IPS DF 6.9 (cell line): Measurements from ENCODE around the gene TTLL9.
A peak's percentile ranks its signal among the peaks of the same experiment; 100 is the strongest.

Experiments
- DNase-seq: peaks from one replicate; pipeline ENCODE4 v3.0.0-alpha.2; 2013; ENCODE audit warnings: low read depth, low spot score
- H3K27ac ChIP-seq: one replicate; pipeline ENCODE4 v1.5.1; 2013; ENCODE audit warnings: low read length, control low read depth
- H3K27me3 ChIP-seq: 2 replicates; pipeline ENCODE4 v1.6.1; 2013; ENCODE audit warnings: mild to moderate bottlenecking, low read length; ENCODE audit not compliant: control insufficient read depth, insufficient read depth
- H3K36me3 ChIP-seq: 2 replicates; pipeline ENCODE4 v1.6.1; 2013; ENCODE audit warnings: low read length; ENCODE audit not compliant: control insufficient read depth, insufficient read depth
- H3K4me1 ChIP-seq: 2 replicates; pipeline ENCODE4 v1.6.1; 2013; ENCODE audit warnings: low read length; ENCODE audit not compliant: control insufficient read depth, insufficient read depth
- H3K4me3 ChIP-seq: 2 replicates; pipeline ENCODE4 v1.5.1; 2013; ENCODE audit warnings: mild to moderate bottlenecking, low read length
- H3K9me3 ChIP-seq: 2 replicates; pipeline ENCODE4 v1.6.1; 2013; ENCODE audit warnings: low read length, inconsistent platforms; ENCODE audit not compliant: control insufficient read depth, insufficient read depth
- WGBS: extraction: QIAGEN DNeasy Blood & Tissue Kit; methylation state at CpG from one replicate; pipeline ENCODE4 v1.1.7; 2013; ENCODE audit warnings: mixed read lengths, missing lambda C conversion rate; ENCODE audit not compliant: insufficient read length, insufficient coverage; 5-methylcytosine and 5-hydroxymethylcytosine counted together

Gene TTLL9

DNA sequence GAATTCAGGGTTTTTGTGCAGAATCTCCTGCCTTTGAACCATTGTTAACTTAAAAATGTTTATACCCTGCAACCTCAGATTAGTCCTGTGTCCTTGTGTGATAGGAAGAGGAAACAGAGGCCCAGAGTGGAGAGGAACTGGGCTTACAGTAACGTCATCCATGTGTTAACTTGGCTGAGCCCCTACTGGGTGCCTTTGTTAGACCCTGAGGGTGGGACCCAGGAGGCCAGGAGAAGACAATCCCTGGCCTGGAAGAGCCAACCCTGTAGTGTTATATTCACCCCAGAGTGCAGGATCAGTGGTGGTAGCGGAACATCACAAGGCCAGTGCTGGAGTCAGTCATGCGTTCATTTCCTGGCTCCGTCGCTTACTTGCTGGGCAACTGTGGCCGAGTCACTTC, 40.7 kb upstream of the TTLL9 start:
- no peaks in the 10 kb centered on the region for H3K36me3 ChIP-seq
- H3K27me3 ChIP-seq = no peaks in the 10 kb centered on the region
- H3K27ac ChIP-seq = no peak overlapping the region
- H3K9me3 ChIP-seq = no peaks in the 10 kb centered on the region
- DNase-seq = no peak
- H3K4me3 ChIP-seq = no peak overlapping the region
- no CpG with 5 or more reads among the region's 6 CpGs for WGBS
- peaks cover 3% of the 10 kb centered on the region; the same call in 1 of the 2 replicates for H3K4me1 ChIP-seq

DNA sequence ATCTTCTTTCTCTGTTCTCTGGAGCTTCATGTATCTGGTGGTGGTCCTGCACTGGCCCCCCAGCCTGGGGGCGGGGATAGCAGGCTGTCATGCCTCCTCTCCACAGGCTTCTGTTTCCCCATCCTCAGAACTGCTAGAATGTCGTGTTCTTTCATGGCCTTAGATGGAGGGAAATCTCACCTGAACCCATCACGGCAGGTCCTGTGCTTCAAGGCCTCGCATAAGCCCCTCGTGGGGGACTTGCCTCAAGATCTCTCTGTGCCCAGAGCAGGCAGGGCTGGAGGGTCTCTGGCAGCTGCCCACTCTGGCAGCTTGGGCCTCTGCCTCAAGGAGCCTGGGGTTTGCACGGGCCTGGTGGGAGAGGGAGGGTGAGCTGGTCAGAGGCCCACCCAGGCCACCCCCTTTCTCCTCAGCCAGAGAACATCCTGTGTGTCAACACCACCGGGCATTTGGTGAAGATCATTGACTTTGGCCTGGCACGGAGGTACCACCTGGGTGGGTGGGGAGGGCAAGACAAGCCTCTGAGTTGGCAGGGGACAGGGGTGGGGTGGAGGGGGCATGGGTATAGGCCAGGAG, 39.9 kb upstream of the TTLL9 start:
- no CpG with 5 or more reads among the region's 8 CpGs for WGBS
- Histone ChIP-seq H3K9me3 (no peaks in the 10 kb centered on the region), H3K27ac (no peak overlapping the region), H3K4me1 (peaks cover 3% of the 10 kb centered on the region; the same call in 1 of the 2 replicates), H3K4me3 (no peak overlapping the region), H3K27me3 (no peaks in the 10 kb centered on the region), H3K36me3 (no peaks in the 10 kb centered on the region)
- no peak for DNase-seq

DNA sequence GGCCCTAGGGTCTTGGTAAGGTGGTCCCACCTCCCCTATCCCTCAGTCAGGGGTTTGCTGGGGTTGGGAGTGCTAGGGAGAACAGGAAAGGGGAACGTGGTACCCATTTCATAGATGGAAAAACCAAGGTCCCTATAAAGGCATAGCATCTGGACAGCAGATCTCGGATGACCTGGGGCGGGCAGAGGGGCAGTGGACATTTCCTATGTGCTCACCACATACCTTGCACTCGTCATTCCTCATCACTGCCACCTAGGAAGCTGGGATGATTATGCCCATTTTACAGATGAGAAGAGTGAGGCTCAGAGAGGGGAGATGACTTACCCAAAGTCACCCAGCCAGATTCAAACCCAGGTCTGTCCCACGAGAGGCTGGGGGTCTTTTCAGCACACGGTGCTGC, 39.2 kb upstream of the TTLL9 start:
- H3K36me3 ChIP-seq = no peaks in the 10 kb centered on the region
- no peak overlapping the region for H3K27ac ChIP-seq
- H3K4me3 ChIP-seq = no peak overlapping the region
- peaks cover 3% of the 10 kb centered on the region; the same call in 1 of the 2 replicates for H3K4me1 ChIP-seq
- no peaks in the 10 kb centered on the region for H3K9me3 ChIP-seq
- WGBS = no CpG with 5 or more reads among the region's 6 CpGs
- no peaks in the 10 kb centered on the region for H3K27me3 ChIP-seq
- DNase-seq = no peak

DNA sequence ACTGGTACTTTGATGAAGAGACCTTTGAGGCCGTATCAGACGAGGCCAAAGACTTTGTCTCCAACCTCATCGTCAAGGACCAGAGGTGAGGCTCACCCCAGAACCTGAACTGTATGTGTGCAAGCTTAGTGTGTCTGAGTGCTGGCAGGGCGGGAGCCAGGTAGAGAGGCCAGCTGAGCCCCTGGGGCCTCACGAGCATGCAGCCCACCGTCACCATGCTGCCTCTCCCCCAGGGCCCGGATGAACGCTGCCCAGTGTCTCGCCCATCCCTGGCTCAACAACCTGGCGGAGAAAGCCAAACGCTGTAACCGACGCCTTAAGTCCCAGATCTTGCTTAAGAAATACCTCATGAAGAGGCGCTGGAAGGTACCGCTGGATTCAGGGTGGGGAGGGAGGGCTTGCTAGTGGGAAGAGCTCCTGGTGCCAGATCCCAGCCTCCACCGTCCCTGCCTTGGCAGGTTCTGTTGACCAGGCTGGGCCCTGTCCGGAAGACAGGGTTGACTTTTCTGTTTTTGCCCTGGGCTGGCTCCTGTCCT, 38.6 kb upstream of the TTLL9 start:
- Histone ChIP-seq H3K36me3 (no peaks in the 10 kb centered on the region), H3K4me1 (peaks cover 3% of the 10 kb centered on the region; the same call in 1 of the 2 replicates), H3K27me3 (no peaks in the 10 kb centered on the region), H3K27ac (no peak overlapping the region), H3K4me3 (no peak overlapping the region), H3K9me3 (no peaks in the 10 kb centered on the region)
- DNase-seq = no peak
- no CpG with 5 or more reads among the region's 17 CpGs for WGBS

DNA sequence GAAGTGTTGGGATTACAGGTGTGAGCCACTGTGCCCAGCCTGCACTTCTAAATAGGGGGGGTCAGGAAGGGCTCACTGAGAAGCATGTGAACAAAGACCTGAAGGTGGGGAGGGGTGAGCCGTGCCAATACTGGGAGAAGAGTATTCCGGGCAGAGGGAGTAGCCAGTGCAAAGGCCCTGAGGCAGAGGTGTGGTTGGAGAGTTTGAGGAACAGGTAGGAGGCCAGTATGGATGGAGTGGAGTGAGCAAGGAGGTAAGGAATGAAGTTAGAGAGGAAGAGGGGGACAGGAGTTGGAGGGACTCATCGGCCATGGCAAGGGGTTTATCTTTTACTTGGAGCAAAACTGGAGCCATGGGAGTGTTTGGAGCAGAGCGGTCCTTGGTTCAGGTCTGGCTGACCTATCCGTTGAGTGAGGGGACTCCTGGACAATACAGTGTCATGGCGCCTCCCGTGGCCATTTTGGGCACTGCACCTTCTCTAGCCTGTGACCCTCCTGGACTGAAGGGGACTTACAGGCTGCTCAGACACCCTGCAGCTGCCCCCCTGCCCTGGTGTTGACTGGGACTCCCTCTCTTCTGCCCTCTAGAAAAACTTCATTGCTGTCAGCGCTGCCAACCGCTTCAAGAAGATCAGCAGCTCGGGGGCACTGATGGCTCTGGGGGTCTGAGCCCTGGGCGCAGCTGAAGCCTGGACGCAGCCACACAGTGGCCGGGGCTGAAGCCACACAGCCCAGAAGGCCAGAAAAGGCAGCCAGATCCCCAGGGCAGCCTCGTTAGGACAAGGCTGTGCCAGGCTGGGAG, 37.1 kb upstream of the TTLL9 start:
- DNase-seq = peak; percentile 78

DNA sequence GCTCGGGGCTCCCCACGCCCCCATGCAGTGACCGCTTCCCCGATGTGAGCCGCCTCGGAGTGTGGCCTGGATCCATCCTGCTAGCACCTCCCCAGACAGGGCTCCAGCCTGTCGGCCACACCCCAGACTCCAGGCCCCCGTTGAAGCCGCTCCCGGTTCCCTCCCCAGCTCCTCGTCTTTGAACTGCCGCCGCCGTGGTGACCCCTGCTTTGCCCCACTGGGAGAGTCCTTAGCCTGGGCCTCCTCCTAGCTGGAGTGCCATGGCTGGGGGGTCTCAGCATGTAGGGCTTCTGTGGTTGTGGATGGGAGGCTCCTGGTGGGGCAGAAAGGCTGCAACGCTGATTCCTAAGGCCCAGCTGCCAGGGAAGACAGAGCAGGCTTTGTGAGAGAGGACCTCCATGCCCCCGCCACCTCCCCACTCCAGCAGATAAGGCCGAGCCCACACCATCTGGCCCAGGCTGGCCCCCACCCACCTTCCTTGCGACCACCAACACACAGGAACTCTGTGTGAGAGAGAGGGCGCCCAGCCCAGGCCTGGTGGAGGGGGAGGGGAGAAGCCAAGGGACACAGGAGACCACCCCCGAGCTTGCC, 36.4 kb upstream of the TTLL9 start:
- Histone ChIP-seq H3K4me3 (no peak overlapping the region), H3K27me3 (no peaks in the 10 kb centered on the region), H3K9me3 (no peaks in the 10 kb centered on the region), H3K27ac (no peak overlapping the region), H3K36me3 (no peaks in the 10 kb centered on the region), H3K4me1 (peaks cover 3% of the 10 kb centered on the region; the same call in 1 of the 2 replicates)
- DNase-seq = no peak
- no CpG with 5 or more reads among the region's 20 CpGs for WGBS

More for the DNA sequence above, 37.1 kb upstream of the TTLL9 start:
- Histone ChIP-seq H3K4me1 (peaks cover 3% of the 10 kb centered on the region; the same call in 1 of the 2 replicates), H3K4me3 (no peak overlapping the region), H3K36me3 (no peaks in the 10 kb centered on the region), H3K27ac (no peak overlapping the region), H3K9me3 (no peaks in the 10 kb centered on the region), H3K27me3 (no peaks in the 10 kb centered on the region)
- no CpG with 5 or more reads among the region's 14 CpGs for WGBS

DNA sequence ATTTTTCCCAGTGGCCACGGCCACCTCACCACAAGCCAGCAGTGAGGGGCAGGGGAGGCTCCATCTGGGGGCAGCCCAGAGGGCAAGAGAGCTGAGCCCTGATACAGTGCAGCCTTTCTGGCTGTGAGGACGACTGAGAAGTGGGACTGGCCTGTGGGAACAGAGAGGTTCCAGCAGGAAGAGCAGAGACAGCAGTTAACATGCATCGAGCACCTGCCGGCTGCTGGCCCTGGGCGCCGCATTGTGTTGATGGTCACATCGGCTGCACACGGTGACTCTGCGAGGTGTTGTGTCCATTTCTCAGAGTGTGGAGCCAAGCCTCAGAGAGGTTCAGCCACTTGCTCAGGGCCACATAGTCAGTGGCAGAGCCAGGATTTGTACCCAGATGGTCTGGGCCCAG, 34.9 kb upstream of the TTLL9 start:
- Histone ChIP-seq H3K27me3 (no peaks in the 10 kb centered on the region), H3K27ac (no peak overlapping the region), H3K4me3 (no peak overlapping the region), H3K9me3 (no peaks in the 10 kb centered on the region), H3K4me1 (peaks cover 3% of the 10 kb centered on the region; the same call in 1 of the 2 replicates), H3K36me3 (no peaks in the 10 kb centered on the region)
- no peak for DNase-seq
- no CpG with 5 or more reads among the region's 9 CpGs for WGBS

DNA sequence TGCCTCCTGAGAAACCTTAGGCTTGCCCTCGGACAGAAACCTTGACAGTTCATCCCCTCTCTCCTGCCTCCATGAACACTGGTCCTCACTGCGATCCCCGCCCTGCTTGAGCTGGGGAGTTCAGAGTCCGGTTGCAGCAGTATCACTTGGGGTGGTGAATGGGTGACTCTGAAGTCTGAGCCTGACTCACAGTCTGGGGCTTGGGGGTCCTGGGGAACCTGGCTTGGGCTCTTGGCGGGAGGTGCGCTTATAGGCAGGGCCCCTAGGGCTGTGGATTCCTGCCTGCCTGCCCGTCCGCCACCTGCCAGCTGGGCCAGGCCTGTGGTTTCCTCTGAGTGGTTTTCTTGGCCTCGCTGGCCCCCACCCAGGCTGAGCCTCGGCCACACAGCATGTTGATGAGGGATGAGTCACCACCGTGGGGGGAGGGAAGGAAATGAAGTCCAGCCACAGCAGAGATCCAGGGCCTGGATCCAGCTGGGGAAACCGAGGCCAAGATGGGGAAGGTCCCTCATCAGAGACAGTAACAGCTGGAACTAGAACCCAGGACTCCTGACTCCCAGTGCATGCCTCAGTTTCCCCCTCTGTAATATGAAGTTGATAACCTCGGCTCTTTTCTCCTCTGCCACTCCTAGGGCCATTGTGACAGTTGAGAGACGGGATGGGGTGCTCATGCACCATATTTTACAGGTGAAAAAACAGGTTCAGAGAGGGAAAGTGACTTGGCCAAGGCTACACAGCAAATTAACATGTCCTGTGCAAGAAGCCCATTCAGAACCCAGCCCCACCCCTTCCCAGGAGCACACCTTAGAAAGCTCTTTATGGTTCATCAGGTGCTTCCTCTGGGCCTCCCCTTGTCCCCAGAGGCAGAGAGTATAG, 34.2 kb upstream of the TTLL9 start:
- H3K36me3 ChIP-seq = no peaks in the 10 kb centered on the region
- WGBS = no CpG with 5 or more reads among the region's 14 CpGs
- peaks cover 4% of the 10 kb centered on the region; the same call in 1 of the 2 replicates for H3K4me1 ChIP-seq
- H3K27ac ChIP-seq = no peak overlapping the region
- H3K9me3 ChIP-seq = no peaks in the 10 kb centered on the region
- H3K4me3 ChIP-seq = no peak overlapping the region
- H3K27me3 ChIP-seq = no peaks in the 10 kb centered on the region
- no peak for DNase-seq

DNA sequence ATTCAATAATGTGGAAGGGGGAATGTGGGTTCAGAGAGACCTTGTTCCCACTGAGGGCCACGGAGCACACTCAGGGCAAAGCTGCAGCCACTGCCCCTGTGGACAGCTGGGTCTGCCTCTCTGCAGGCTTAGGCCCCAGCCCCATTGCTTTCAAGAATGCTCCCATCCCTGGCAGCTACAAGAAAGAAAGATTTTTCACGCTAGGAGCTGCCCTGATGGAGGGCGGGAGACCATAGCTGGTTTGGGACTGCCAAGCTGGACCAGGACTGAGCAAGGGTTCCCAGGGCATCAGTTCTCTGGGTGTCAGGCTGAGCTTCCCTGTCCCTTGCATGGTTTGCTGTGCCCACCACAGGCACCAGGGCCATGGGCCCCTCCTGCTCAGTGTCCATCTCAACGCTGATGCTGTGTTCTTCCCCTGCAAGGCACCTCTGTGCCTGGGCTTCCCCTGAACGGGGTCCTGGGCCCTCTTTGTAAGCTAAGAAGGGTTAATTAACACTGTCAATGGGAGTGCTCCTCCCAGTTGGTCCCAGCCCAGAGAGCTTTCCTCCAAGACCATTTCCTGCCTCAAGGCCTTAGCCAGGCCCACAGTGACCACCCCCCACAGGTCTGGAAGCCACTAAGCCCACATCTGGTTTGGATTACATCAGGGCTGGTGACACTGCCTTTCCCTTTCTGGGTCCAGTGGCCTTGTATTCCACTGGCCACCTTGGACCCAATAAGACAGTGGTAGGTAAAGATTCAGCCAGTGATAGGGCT, 33.4 kb upstream of the TTLL9 start:
- no peak overlapping the region for H3K27ac ChIP-seq
- no peak for DNase-seq

More for the DNA sequence above, 33.4 kb upstream of the TTLL9 start:
- Histone ChIP-seq H3K4me3 (no peak overlapping the region), H3K27me3 (no peaks in the 10 kb centered on the region), H3K36me3 (no peaks in the 10 kb centered on the region), H3K9me3 (no peaks in the 10 kb centered on the region), H3K4me1 (peaks cover 5% of the 10 kb centered on the region; the same call in 1 of the 2 replicates)
- no CpG with 5 or more reads among the region's 5 CpGs for WGBS
